Right forelimb (tissue), 1 donor: ENCODE results near the gene GGN.
"Not testable (repeated sequence)": the region's sequence is repeated elsewhere in the genome, so short reads cannot be mapped to it uniquely, and the experiment has no call there.

Experiments used
- DNase-seq: peaks from one replicate; pipeline ENCODE4 v3.0.0-alpha.2; 2018

The GGN gene

GRCh38 chr19:38360839-38361631, 26.8 kb downstream of the GGN start:
- no peak for DNase-seq

- no peak for DNase-seq
These were observed 27.5 kb downstream of the GGN start for GRCh38 chr19:38360351-38360750.

- no peak for DNase-seq
These were observed 28.4 kb downstream of the GGN start for GRCh38 chr19:38359242-38360021.

- no peak for DNase-seq
These were observed 29.8 kb downstream of the GGN start for GRCh38 chr19:38358071-38358470.

- DNase-seq, result no peak
These were observed 31.8 kb downstream of the GGN start for GRCh38 chr19:38355728-38356725.

- DNase-seq, result no peak
These were observed 35.2 kb downstream of the GGN start for GRCh38 chr19:38352611-38353010.

GRCh38 chr19:38351865-38352395, 35.9 kb downstream of the GGN start:
- no peak for DNase-seq

- DNase-seq, result no peak
These were observed 37.0 kb downstream of the GGN start for GRCh38 chr19:38350883-38351282.

GRCh38 chr19:38346837-38347236, 41.0 kb downstream of the GGN start:
- DNase-seq, result no peak

GRCh38 chr19:38340927-38341326, 46.9 kb downstream of the GGN start:
- DNase-seq, result no peak

GRCh38 chr19:38339011-38339410, 48.8 kb downstream of the GGN start:
- DNase-seq, result not testable (repeated sequence)

GRCh38 chr19:38337360-38337653, 50.5 kb downstream of the GGN start:
- DNase-seq, result no peak

- DNase-seq, result peak; percentile 89
These were observed 51.0 kb downstream of the GGN start for GRCh38 chr19:38336638-38337359.

- DNase-seq, result peak; percentile 96
These were observed 51.7 kb downstream of the GGN start for GRCh38 chr19:38335949-38336637.
